Stimulated activated naive B cell treated with anti-CD40 and anti-IgM and Interleukin-4, amounts not matched to agents 10 μg/mL and 1 μg/mL and 100 μg/mL, for 72 hours (primary cell): Measurements from ENCODE around the gene CDC42BPA.

Experiments used
- ATAC-seq, 2 donors: fragments of 150-1000 bp; cut with Tn5 transposase; replicated peaks; 2 replicates each; pipeline ENCODE4 v1.10.0; 2021; ENCODE audit warnings: moderate library complexity in 1 of 2
- DNase-seq: peaks from one replicate; pipeline ENCODE4 v3.0.0; 2021
- H3K27ac Mint-ChIP-seq: one replicate; pipeline ENCODE4 v1.8.0; 2022; ENCODE audit warnings: mild to moderate bottlenecking, mixed read lengths
- H3K27me3 Mint-ChIP-seq, 2 donors: one replicate each; pipeline ENCODE4 v1.8.0; 2022; ENCODE audit warnings: mixed read lengths in 2 of 2
- H3K36me3 Mint-ChIP-seq, 2 donors: one replicate each; pipeline ENCODE4 v1.8.0; 2022; ENCODE audit warnings: mixed read lengths in 2 of 2, mild to moderate bottlenecking in 1 of 2
- H3K4me1 Mint-ChIP-seq, 2 donors: one replicate each; pipeline ENCODE4 v1.8.0; 2022; ENCODE audit warnings: mixed read lengths in 2 of 2, mild to moderate bottlenecking in 1 of 2
- H3K4me3 Mint-ChIP-seq, 2 donors: one replicate each; pipeline ENCODE4 v1.8.0; 2022; ENCODE audit warnings: mild to moderate bottlenecking in 2 of 2, mixed read lengths in 2 of 2, moderate library complexity in 1 of 2
- H3K9me3 Mint-ChIP-seq, 2 donors: one replicate each; pipeline ENCODE4 v1.8.0; 2022; ENCODE audit warnings: mixed read lengths in 2 of 2, mild to moderate bottlenecking in 1 of 2

Gene CDC42BPA

GRCh38 chr1:226943156-226943555, 375.1 kb downstream of the CDC42BPA start:
- DNase-seq: no peak
- no peak overlapping the region for H3K4me3 Mint-ChIP-seq
- no peak for ATAC-seq
- H3K9me3 Mint-ChIP-seq: peaks cover under 1 to 2% of the 10 kb centered on the region in 2 donors
- no peaks in the 10 kb centered on the region for H3K27me3 Mint-ChIP-seq
- peaks cover 3 to 9% of the 10 kb centered on the region in 2 donors for H3K36me3 Mint-ChIP-seq
- H3K27ac Mint-ChIP-seq: no peak overlapping the region
- H3K4me1 Mint-ChIP-seq: peaks cover 57 to 81% of the 10 kb centered on the region in 2 donors

- peaks cover 62 to 82% of the 10 kb centered on the region in 2 donors for H3K4me1 Mint-ChIP-seq
- H3K36me3 Mint-ChIP-seq: peaks cover 3 to 6% of the 10 kb centered on the region in 2 donors
- H3K4me3 Mint-ChIP-seq: no peak overlapping the region
- no peaks in the 10 kb centered on the region for H3K27me3 Mint-ChIP-seq
- ATAC-seq: no peak
- peak overlapping the region; percentile 80 for H3K27ac Mint-ChIP-seq
- no peaks in the 10 kb centered on the region for H3K9me3 Mint-ChIP-seq
- DNase-seq: no peak
Measured at GRCh38 chr1:226942392-226942791, 375.9 kb downstream of the CDC42BPA start.

- peak overlapping the region; percentile 93 for H3K27ac Mint-ChIP-seq
- ATAC-seq: no peak
- DNase-seq: no peak
- peak overlapping the region; percentile 91 to 94 for H3K4me3 Mint-ChIP-seq
- peaks cover 2 to 6% of the 10 kb centered on the region in 2 donors for H3K36me3 Mint-ChIP-seq
- no peaks in the 10 kb centered on the region for H3K27me3 Mint-ChIP-seq
- peaks cover 50 to 67% of the 10 kb centered on the region in 2 donors for H3K4me1 Mint-ChIP-seq
- H3K9me3 Mint-ChIP-seq: no peaks in the 10 kb centered on the region
Measured at GRCh38 chr1:226940806-226941067, 377.6 kb downstream of the CDC42BPA start.

GRCh38 chr1:226940029-226940805, 378.1 kb downstream of the CDC42BPA start, which contains the start of gene COQ8A:
Gene COQ8A (plus strand): TSS chr1:226940294. CDS start chr1:226961386, 21,092 bp downstream.
- no peaks in the 10 kb centered on the region for H3K27me3 Mint-ChIP-seq
- H3K27ac Mint-ChIP-seq: peak within 1 kb of the TSS; percentile 99
- peak within 1 kb of the TSS; percentile 91 to 94 for H3K4me3 Mint-ChIP-seq
- peaks cover 49 to 63% of the 10 kb centered on the region in 2 donors for H3K4me1 Mint-ChIP-seq
- peaks cover 4% of the 10 kb centered on the region in 2 donors for H3K9me3 Mint-ChIP-seq
- peak; percentile 94 to 95 for ATAC-seq
- peak; percentile 99 for DNase-seq
- peaks cover 6 to 10% of the 10 kb centered on the region in 2 donors for H3K36me3 Mint-ChIP-seq
